Measurements from ENCODE around the gene HDAC10.

- TF ChIP-seq CTCF (IDR thresholded peaks at IDR 0.05; ENCODE audit: low read depth, low read length) (no peak), POLR2A (IDR thresholded peaks at IDR 0.05; ENCODE audit: extremely low read depth, insufficient read length) (no peak)
Observed at GRCh38 chr22:50208430-50208938, 42.6 kb downstream of the HDAC10 start.
